ENCODE measurements around the gene FAM89A. TPM values are rescaled to one million over a fixed set of nuclear protein-coding genes. Genes with fewer than 3 reads are reported as not detected.
"Not testable (repeated sequence)": the region's sequence is repeated elsewhere in the genome, so short reads cannot be mapped to it uniquely, and the experiment has no call there.

Gene FAM89A
- total RNA-seq, 1 experiment from 2014 or later: 25.6 TPM

- H3K36me3 ChIP-seq (replicated peaks; ENCODE audit: control insufficient read depth, insufficient read depth, low read length): no peaks in the 10 kb centered on the region
- H3K4me3 ChIP-seq (ENCODE audit: insufficient read depth, low read depth, low read length): no peak overlapping the region
- peaks cover 3% of the 10 kb centered on the region for H3K27me3 ChIP-seq (ENCODE audit: control insufficient read depth, insufficient read depth, low read length)
- no peak for DNase-seq
These were observed 25.6 kb upstream of the FAM89A start for GRCh38 chr1:231065510-231066241.

DNA sequence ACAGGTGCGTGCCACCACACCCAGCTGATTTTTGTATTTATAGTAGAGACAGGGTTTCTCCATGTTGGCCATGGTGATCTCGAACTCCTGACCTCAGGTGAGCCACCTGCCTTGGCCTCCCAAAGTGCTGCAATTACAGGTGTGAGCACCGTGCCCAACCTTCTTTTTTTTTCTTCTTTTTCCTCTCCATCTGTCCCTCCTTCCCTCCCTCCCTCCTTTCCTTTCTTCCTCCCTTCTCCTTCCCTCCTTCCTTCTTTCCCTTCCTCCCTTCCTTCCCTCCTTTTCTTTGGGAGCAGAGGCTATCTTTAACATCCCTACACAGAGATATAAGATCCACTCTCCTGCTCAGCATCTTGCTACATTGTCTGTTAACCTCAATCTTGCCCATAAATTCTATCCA lies 24.4 kb upstream of the FAM89A start:
- H3K36me3 ChIP-seq (replicated peaks; ENCODE audit: control insufficient read depth, insufficient read depth, low read length): no peaks in the 10 kb centered on the region

DNA sequence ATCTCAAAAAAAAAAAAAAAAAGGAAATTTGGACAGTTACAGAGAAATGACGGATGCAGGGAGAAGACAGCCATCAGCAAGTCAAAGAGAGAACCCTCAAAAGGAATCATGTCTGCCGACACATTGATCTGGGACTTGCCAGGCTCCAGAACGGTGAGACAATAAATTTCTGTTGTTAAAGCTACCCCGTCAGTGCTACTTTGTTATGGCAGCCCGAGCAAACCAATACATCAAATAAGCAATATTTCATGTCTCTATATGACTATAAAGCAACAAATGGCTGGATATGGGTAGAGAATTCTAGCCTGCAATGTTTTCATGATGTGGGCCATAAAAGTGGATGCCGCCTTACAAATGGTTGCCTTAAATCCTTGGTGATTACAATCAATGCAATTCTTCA lies 23.3 kb upstream of the FAM89A start:
- Histone ChIP-seq H3K27me3 (ENCODE audit: control insufficient read depth, insufficient read depth, low read length) (peaks cover 3% of the 10 kb centered on the region), H3K4me3 (ENCODE audit: insufficient read depth, low read depth, low read length) (no peak overlapping the region), H3K36me3 (replicated peaks; ENCODE audit: control insufficient read depth, insufficient read depth, low read length) (no peaks in the 10 kb centered on the region)
- DNase-seq: no peak

More for the DNA sequence above, 24.4 kb upstream of the FAM89A start:
- no peak overlapping the region for H3K4me3 ChIP-seq (ENCODE audit: insufficient read depth, low read depth, low read length)
- H3K27me3 ChIP-seq (ENCODE audit: control insufficient read depth, insufficient read depth, low read length): peaks cover 3% of the 10 kb centered on the region
- DNase-seq: no peak

- no peaks in the 10 kb centered on the region for H3K36me3 ChIP-seq (replicated peaks; ENCODE audit: control insufficient read depth, insufficient read depth, low read length)
- no peak overlapping the region for H3K4me3 ChIP-seq (ENCODE audit: insufficient read depth, low read depth, low read length)
- H3K27me3 ChIP-seq (ENCODE audit: control insufficient read depth, insufficient read depth, low read length): peaks cover 3% of the 10 kb centered on the region
- no peak for DNase-seq
These were observed 22.6 kb upstream of the FAM89A start for GRCh38 chr1:231062500-231063270.

- DNase-seq: no peak
- Histone ChIP-seq H3K4me3 (ENCODE audit: insufficient read depth, low read depth, low read length) (no peak overlapping the region), H3K36me3 (replicated peaks; ENCODE audit: control insufficient read depth, insufficient read depth, low read length) (no peaks in the 10 kb centered on the region), H3K27me3 (ENCODE audit: control insufficient read depth, insufficient read depth, low read length) (no peaks in the 10 kb centered on the region; the same call in 1 of the 2 replicates)
These were observed 19.6 kb upstream of the FAM89A start for GRCh38 chr1:231059566-231060193.

- DNase-seq: no peak
- H3K27me3 ChIP-seq (ENCODE audit: control insufficient read depth, insufficient read depth, low read length): no peaks in the 10 kb centered on the region; the same call in 1 of the 2 replicates
- H3K36me3 ChIP-seq (replicated peaks; ENCODE audit: control insufficient read depth, insufficient read depth, low read length): no peaks in the 10 kb centered on the region
- no peak overlapping the region for H3K4me3 ChIP-seq (ENCODE audit: insufficient read depth, low read depth, low read length)
These were observed 18.5 kb upstream of the FAM89A start for GRCh38 chr1:231058416-231059109.

DNA sequence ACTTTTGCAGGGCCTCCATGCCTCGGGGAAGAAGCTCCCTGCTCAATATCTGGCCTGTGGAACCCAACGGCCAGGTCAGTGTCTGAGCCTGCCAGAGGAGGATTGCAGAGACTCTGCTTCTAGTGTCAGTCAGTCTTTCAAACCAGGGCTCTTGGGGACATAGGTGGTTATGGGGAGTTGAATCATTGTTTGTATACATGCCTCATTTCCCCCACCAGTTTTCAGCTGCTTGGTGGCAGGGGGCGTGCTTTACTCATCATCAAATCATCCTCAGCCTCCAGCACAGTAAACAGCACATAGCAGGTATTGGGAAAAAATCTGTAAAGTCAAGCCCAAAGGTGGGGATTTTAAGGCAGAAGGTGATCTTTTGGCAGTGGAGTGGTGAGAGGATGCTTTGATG lies 17.4 kb upstream of the FAM89A start:
- H3K27me3 ChIP-seq (ENCODE audit: control insufficient read depth, insufficient read depth, low read length): no peaks in the 10 kb centered on the region; the same call in 1 of the 2 replicates
- no peak for DNase-seq
- H3K4me3 ChIP-seq (ENCODE audit: insufficient read depth, low read depth, low read length): no peak overlapping the region
- no peaks in the 10 kb centered on the region for H3K36me3 ChIP-seq (replicated peaks; ENCODE audit: control insufficient read depth, insufficient read depth, low read length)

DNA sequence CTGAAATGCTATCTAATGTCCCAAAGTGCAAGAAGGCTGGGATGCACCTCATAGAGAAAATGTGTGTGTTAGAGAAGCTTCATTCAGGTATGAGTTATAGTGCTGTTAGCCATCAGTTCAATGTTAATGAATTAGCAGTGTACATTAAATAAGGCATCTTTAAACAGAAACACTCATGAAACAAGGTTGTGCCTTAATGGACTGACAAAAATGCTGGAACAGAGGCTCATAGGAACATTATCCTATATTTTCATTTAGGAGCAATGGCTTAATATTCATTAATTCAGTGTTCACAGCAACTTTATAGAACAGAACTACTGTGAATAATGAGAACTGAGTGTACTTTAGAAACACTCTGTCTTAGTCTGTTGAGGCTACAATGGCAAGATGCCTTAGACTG lies 15.2 kb upstream of the FAM89A start:
- Histone ChIP-seq H3K27me3 (ENCODE audit: control insufficient read depth, insufficient read depth, low read length) (no peaks in the 10 kb centered on the region), H3K4me3 (ENCODE audit: insufficient read depth, low read depth, low read length) (no peak overlapping the region), H3K36me3 (replicated peaks; ENCODE audit: control insufficient read depth, insufficient read depth, low read length) (no peaks in the 10 kb centered on the region)
- DNase-seq: no peak

DNA sequence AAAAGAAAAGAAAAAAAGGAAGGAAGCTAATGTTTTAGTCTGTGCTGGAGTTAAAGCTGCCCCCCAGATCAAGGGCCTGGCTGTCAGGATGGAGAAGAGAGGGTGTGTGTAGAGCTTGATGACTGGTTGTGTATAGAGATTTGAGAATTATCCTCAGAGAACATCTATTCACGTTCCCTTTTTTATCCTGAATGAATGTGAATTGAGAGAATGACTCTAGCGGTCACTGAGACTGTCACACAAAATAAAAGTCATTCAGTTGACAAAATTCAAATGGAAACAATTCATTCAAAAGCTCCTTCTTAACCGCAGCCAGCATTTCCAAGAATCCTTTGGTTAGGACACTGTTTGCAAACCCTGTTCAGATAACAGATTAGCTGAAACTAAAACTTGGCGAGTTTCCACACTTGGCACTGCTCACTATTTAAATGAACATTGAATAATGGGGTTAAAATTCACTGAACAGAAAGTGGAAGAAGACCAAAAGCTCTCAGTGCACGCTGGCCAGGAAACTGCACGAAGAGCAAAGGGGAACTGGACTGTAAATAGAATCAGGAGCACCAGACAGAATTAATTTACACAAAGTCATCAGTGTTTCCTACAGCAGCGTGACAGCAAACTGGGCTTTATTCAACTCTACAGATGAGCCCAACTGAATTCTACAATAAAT lies 13.6 kb upstream of the FAM89A start:
- no peaks in the 10 kb centered on the region; the same call in 1 of the 2 replicates for H3K27me3 ChIP-seq (ENCODE audit: control insufficient read depth, insufficient read depth, low read length)
- H3K36me3 ChIP-seq (replicated peaks; ENCODE audit: control insufficient read depth, insufficient read depth, low read length): no peaks in the 10 kb centered on the region
- no peak for DNase-seq
- no peak overlapping the region for H3K4me3 ChIP-seq (ENCODE audit: insufficient read depth, low read depth, low read length)

DNA sequence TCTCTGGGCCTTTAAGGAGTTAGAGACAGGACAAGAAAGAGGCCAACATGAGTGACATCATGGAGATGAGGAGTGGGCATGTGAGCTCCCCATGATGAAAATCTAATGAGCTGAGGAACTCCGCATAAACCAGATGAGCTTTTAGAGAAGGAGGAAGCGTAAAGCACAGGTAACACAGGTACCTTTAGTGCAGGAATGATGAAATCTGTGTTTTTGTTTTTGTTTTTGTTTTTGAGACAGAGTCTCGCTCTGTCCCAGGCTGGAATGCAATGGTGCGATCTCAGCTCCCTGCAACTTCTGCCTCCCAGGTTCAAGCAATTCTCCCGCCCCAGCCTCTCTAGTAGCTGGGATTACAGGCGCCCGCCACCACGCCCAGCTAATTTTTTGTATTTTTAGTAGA lies 12.7 kb upstream of the FAM89A start:
- Histone ChIP-seq H3K4me3 (ENCODE audit: insufficient read depth, low read depth, low read length) (no peak overlapping the region), H3K36me3 (replicated peaks; ENCODE audit: control insufficient read depth, insufficient read depth, low read length) (no peaks in the 10 kb centered on the region), H3K27me3 (ENCODE audit: control insufficient read depth, insufficient read depth, low read length) (no peaks in the 10 kb centered on the region; the same call in 1 of the 2 replicates)
- no peak for DNase-seq

GRCh38 chr1:231050932-231051331 lies 10.9 kb upstream of the FAM89A start:
- DNase-seq; H3K36me3 ChIP-seq (replicated peaks; ENCODE audit: control insufficient read depth, insufficient read depth, low read length); H3K4me3 ChIP-seq (ENCODE audit: insufficient read depth, low read depth, low read length); H3K27me3 ChIP-seq (ENCODE audit: control insufficient read depth, insufficient read depth, low read length): not testable (repeated sequence)

DNA sequence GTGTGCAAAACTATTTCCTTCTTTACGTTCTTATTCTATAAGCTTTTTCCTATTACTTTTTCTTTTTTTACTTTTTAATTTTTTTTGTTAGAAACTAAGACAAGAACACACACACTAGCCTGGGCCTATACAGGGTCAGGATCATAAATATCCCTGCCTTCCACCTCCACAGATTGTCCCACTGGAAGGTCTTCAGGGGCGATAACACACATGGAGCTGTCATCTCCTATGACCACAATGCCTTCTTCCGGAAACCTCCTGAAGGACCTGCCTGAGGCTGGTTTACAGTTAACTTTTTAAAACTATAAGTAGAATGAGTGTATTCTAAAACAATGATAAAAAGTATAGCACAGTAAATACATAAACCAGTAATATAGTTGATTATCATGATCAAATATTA lies 10.3 kb upstream of the FAM89A start:
- Histone ChIP-seq H3K4me3 (ENCODE audit: insufficient read depth, low read depth, low read length) (no peak overlapping the region), H3K27me3 (ENCODE audit: control insufficient read depth, insufficient read depth, low read length) (peaks cover 5% of the 10 kb centered on the region), H3K36me3 (replicated peaks; ENCODE audit: control insufficient read depth, insufficient read depth, low read length) (no peaks in the 10 kb centered on the region)
- DNase-seq: no peak

- Histone ChIP-seq H3K27me3 (ENCODE audit: control insufficient read depth, insufficient read depth, low read length) (peaks cover 10% of the 10 kb centered on the region), H3K4me3 (ENCODE audit: insufficient read depth, low read depth, low read length) (no peak overlapping the region), H3K36me3 (replicated peaks; ENCODE audit: control insufficient read depth, insufficient read depth, low read length) (no peaks in the 10 kb centered on the region)
- no peak for DNase-seq
These were observed 9.3 kb upstream of the FAM89A start for GRCh38 chr1:231049121-231049979.
